ENCODE measurements around the gene TNRC6A.
A peak's percentile ranks its signal among the peaks of the same experiment; 100 is the strongest.
"Not testable (repeated sequence)": the region's sequence is repeated elsewhere in the genome, so short reads cannot be mapped to it uniquely, and the experiment has no call there.

TNRC6A gene

DNA sequence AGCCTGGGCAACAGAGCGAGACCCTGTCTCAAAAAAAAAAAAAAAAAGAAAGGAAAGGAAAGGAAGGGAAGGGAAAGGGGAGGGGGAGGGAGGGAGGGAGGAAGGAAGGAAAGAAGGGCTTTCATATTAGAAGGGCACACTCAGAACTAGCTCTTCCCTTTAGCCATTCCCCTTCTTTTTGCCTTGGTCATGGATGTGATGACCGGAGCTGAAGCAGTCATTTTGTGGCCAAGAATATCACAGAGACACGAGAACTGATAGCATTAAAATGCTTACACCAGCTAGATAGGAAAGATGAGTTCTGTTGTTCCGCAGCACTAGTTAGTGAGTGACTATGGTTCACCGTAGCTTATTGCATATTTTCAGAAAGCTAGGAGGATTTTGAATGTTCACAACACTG is 32.8 kb upstream of the TNRC6A start:
- Histone ChIP-seq H3K36me3 (ENCODE audit: control insufficient read depth, insufficient read depth, low read length) (no peaks in the 10 kb centered on the region), H3K27ac (ENCODE audit: low read depth, low read length, severe bottlenecking) (no peak overlapping the region), H3K9me3 (ENCODE audit: control insufficient read depth, low read length) (no peaks in the 10 kb centered on the region), H3K4me3 (ENCODE audit: extremely low read depth, insufficient read depth, low read length, poor library complexity, severe bottlenecking) (no peak overlapping the region), H3K4me1 (ENCODE audit: control insufficient read depth, insufficient read depth, low read length, poor library complexity, severe bottlenecking) (peaks cover 12% of the 10 kb centered on the region)
- 59 to 100% methylated on average over 2 to 3 of the region's 5 CpGs for WGBS, 2 experiments (ENCODE audit: insufficient coverage in 2 of 2)

DNA sequence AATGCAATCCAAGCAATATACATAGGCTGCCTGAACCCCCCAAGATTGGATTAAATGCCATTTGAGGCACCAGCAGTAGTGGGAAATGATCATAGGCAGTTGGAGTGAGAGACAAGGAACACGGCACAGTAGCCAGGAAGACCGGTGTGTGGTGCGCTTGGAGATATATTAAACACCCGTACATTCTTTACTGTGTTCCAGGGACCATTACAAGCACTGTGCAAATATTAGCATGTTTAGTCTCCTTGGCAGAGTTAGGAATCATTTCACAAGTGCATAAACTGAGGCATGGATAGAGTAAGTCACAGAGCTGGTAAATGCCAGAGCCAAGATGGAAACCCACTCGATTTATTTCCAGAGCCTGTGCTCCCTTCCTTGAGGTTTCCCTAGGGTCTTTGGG is 31.1 kb upstream of the TNRC6A start:
- no peaks in the 10 kb centered on the region for H3K36me3 ChIP-seq (ENCODE audit: control insufficient read depth, insufficient read depth, low read length)
- H3K4me3 ChIP-seq (ENCODE audit: extremely low read depth, insufficient read depth, low read length, poor library complexity, severe bottlenecking), result no peak overlapping the region
- WGBS, 2 experiments (ENCODE audit: insufficient coverage in 2 of 2), result 95 to 97% methylated on average over 4 of the region's 5 CpGs
- no peak overlapping the region for H3K27ac ChIP-seq (ENCODE audit: low read depth, low read length, severe bottlenecking)
- H3K9me3 ChIP-seq (ENCODE audit: control insufficient read depth, low read length), result no peaks in the 10 kb centered on the region
- peaks cover 14% of the 10 kb centered on the region for H3K4me1 ChIP-seq (ENCODE audit: control insufficient read depth, insufficient read depth, low read length, poor library complexity, severe bottlenecking)

DNA sequence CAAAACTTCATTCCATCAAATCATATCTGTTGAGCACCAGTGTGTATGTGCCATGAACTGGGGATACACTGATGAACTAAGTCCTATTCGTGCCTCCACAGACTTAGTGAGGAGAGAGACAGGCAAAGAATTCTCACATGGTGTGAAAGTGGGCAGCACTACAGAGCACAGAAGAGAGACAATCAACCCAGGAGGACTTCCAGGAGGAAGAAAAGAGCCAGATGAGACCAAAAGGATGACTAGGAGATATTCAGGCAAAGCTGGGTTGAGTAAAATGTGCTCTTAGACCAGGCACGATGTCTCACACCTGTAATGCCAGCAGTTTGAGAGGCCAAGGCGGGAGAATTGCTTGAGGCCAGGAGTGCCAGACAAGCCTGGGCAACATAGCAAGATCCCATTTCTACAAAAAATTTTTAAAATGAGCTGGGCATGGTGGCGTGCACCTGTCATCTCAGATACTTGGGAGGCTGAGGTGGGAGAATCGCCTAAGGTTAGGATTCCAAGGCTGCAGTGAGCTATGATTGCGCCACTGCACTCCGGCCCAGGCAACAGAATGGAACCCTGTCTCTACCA is 30.2 kb upstream of the TNRC6A start:
- peaks cover 14% of the 10 kb centered on the region for H3K4me1 ChIP-seq (ENCODE audit: control insufficient read depth, insufficient read depth, low read length, poor library complexity, severe bottlenecking)
- no peak overlapping the region for H3K27ac ChIP-seq (ENCODE audit: low read depth, low read length, severe bottlenecking)
- no peaks in the 10 kb centered on the region for H3K9me3 ChIP-seq (ENCODE audit: control insufficient read depth, low read length)
- H3K4me3 ChIP-seq (ENCODE audit: extremely low read depth, insufficient read depth, low read length, poor library complexity, severe bottlenecking), result no peak overlapping the region
- H3K36me3 ChIP-seq (ENCODE audit: control insufficient read depth, insufficient read depth, low read length), result no peaks in the 10 kb centered on the region
- 96 to 97% methylated on average over 4 to 5 of the region's 7 CpGs for WGBS, 2 experiments (ENCODE audit: insufficient coverage in 2 of 2)

DNA sequence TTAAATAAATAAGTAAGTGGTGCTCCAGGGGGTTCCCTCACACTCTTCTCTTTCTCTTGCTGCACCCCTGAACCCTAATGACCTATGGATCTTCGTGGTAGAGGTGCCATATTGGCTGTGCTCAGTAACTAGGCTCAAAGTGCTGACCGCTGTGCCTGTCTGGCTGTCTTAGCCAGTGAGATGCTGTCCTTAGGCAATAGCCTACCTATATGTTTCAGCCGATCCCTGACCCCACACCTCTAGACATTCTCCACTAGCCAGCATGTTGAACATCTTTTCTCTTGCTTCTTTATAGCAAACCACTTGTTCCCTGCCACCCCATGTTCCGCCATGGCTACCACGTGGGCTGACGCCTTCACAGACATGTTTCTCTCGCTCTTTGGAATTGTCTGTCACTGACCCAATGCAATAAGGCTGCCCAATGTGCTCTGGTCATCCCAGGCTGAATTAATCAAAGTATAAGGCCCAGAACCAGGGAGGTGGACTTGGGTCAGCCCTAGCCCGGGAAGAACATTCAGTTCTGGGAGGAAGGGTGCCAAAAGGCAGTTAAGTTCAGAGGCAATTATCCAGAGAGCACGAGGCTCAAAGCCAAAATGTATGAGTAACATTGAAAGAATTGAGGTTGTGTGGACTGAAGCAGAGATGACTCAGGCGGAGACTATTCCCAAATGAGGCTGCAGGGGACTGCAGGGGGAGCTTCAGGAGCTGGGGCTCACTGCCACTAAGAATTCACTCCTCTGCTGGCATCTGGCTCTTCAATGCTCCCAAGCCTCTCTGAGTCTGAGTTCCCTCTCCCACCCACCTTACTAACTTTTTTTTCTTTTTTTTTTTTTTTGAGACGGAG is 28.7 kb upstream of the TNRC6A start:
- Histone ChIP-seq H3K4me3 (ENCODE audit: extremely low read depth, insufficient read depth, low read length, poor library complexity, severe bottlenecking) (no peak overlapping the region), H3K4me1 (ENCODE audit: control insufficient read depth, insufficient read depth, low read length, poor library complexity, severe bottlenecking) (peaks cover 14% of the 10 kb centered on the region), H3K9me3 (ENCODE audit: control insufficient read depth, low read length) (no peaks in the 10 kb centered on the region), H3K27ac (ENCODE audit: low read depth, low read length, severe bottlenecking) (peak overlapping the region; percentile 87), H3K36me3 (ENCODE audit: control insufficient read depth, insufficient read depth, low read length) (no peaks in the 10 kb centered on the region)
- WGBS, 2 experiments (ENCODE audit: insufficient coverage in 2 of 2), result 65 to 66% methylated on average over 10 of the region's 11 CpGs

DNA sequence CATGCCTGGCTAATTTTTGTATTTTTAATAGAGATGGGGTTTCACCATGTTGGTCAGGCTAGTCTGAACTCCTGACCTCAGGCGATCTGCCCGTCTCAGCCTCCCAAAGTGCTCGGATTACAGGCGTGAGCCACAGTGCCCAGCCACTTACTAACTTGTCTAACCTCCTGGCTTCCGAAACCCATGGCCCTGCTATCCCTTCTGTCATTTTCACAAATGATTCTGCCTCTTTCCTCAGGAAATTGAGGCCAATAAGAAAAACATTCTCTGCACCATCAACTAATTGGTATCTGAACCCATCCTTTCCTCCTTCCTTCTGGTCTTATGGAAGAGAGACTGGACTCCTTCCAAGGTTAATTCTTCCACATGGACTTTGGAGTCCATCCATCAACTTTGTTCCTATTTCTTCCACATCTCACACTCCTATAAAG is 27.9 kb upstream of the TNRC6A start:
- H3K36me3 ChIP-seq (ENCODE audit: control insufficient read depth, insufficient read depth, low read length), result no peaks in the 10 kb centered on the region
- no peaks in the 10 kb centered on the region for H3K9me3 ChIP-seq (ENCODE audit: control insufficient read depth, low read length)
- H3K4me1 ChIP-seq (ENCODE audit: control insufficient read depth, insufficient read depth, low read length, poor library complexity, severe bottlenecking), result peaks cover 14% of the 10 kb centered on the region
- peak overlapping the region; percentile 87 for H3K27ac ChIP-seq (ENCODE audit: low read depth, low read length, severe bottlenecking)
- 74 to 93% methylated on average over 3 to 5 of the region's 5 CpGs for WGBS, 2 experiments (ENCODE audit: insufficient coverage in 2 of 2)
- no peak overlapping the region for H3K4me3 ChIP-seq (ENCODE audit: extremely low read depth, insufficient read depth, low read length, poor library complexity, severe bottlenecking)

DNA sequence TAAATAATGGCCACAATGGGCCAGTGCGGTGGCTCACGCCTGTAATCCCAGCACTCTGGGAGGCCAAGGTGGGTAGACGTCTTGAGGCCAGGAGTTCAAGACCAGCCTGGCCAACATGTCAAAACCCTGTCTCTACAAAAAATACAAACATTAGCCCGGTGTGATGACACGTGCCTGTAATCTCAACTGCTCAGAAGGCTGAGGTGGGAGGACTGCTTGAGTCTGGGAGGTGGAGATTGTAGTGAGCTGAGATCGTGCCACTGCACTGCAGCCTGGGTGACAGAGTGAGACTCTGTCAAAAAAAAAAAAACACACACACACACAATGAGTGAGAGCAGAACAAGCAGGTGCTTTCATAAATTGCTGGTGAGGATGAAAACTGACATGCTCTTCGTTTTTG is 21.7 kb upstream of the TNRC6A start:
- WGBS, 2 experiments (ENCODE audit: insufficient coverage in 2 of 2), result 92 to 100% methylated on average over 3 to 4 of the region's 7 CpGs
- H3K4me1 ChIP-seq (ENCODE audit: control insufficient read depth, insufficient read depth, low read length, poor library complexity, severe bottlenecking); H3K9me3 ChIP-seq (ENCODE audit: control insufficient read depth, low read length); H3K27ac ChIP-seq (ENCODE audit: low read depth, low read length, severe bottlenecking); H3K36me3 ChIP-seq (ENCODE audit: control insufficient read depth, insufficient read depth, low read length); H3K4me3 ChIP-seq (ENCODE audit: extremely low read depth, insufficient read depth, low read length, poor library complexity, severe bottlenecking): not testable (repeated sequence)

DNA sequence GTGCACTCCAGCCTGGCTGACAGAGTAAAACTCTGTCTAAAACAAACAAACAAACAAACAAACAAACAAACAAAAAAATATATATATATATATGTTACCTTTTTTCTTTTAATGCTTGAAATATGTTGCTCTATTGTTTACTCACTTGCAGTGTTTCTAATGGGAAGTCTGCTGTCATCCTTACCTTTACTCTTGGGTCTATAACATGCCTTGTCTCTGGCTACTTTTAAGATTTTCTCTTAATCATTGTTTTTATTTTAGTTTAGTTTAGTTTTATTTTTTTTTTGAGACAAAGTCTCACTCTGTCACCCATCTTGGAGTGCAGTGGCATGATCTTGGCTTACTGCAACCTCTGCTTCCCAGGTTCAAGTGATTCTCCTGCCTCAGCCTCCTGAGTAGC is 16.1 kb upstream of the TNRC6A start:
- H3K27ac ChIP-seq (ENCODE audit: low read depth, low read length, severe bottlenecking), result no peak overlapping the region
- no peak overlapping the region for H3K4me3 ChIP-seq (ENCODE audit: extremely low read depth, insufficient read depth, low read length, poor library complexity, severe bottlenecking)
- no peaks in the 10 kb centered on the region for H3K9me3 ChIP-seq (ENCODE audit: control insufficient read depth, low read length)
- H3K36me3 ChIP-seq (ENCODE audit: control insufficient read depth, insufficient read depth, low read length), result no peaks in the 10 kb centered on the region
- H3K4me1 ChIP-seq (ENCODE audit: control insufficient read depth, insufficient read depth, low read length, poor library complexity, severe bottlenecking), result no peaks in the 10 kb centered on the region

DNA sequence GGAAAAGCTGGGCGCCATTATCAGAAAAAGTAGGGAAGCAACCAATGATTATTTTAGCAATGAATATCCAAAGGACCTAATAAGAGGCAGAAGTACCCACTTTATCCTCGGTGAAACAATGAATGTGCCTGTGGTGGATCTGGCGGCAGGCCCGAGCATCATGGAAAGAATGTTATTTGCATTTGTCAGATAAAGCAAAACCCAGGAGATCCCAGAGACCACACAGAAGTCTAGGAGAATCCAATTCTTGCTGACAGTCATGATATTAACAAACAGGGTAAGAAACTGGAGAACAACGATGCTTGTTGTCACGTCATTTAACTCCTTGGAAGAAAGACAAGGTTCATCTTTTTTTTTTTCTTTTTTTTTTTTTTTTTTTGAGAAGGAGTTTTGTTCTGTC is 12.0 kb upstream of the TNRC6A start:
- no peak overlapping the region for H3K27ac ChIP-seq (ENCODE audit: low read depth, low read length, severe bottlenecking)
- 76 to 92% methylated on average over 3 to 4 of the region's 6 CpGs for WGBS, 2 experiments (ENCODE audit: insufficient coverage in 2 of 2)

DNA sequence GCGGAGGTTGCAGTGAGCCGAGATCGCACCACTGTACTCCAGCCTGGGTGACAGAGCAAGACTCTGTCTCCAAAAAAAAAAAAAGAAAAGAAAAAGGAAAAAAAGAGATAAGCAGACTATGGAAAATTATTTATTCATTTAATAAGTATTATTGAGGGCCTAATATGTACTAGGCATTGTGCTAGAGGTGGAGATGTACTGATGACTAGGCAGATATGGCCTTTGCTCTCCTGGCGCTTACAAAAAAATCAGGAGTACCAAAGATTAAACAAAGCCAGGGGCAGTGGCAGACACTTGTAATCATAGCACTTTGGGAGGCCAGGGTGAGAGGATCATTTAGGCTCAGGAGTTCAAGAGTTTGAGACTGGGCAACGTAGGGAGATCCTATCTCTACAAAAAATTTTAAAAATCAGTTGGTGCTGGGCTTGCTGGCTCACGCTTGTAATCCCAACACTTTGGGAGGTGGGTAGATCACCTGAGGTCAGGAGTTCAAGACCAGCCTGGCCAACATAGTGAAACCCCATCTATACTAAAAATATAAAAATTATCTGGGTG is 10.4 kb upstream of the TNRC6A start:
- Histone ChIP-seq H3K36me3 (ENCODE audit: control insufficient read depth, insufficient read depth, low read length) (no peaks in the 10 kb centered on the region), H3K27ac (ENCODE audit: low read depth, low read length, severe bottlenecking) (no peak overlapping the region), H3K4me1 (ENCODE audit: control insufficient read depth, insufficient read depth, low read length, poor library complexity, severe bottlenecking) (no peaks in the 10 kb centered on the region), H3K9me3 (ENCODE audit: control insufficient read depth, low read length) (no peaks in the 10 kb centered on the region), H3K4me3 (ENCODE audit: extremely low read depth, insufficient read depth, low read length, poor library complexity, severe bottlenecking) (no peak overlapping the region)
- 90% methylated on average over 1 to 2 of the region's 6 CpGs for WGBS, 2 experiments (ENCODE audit: insufficient coverage in 2 of 2)

More for the DNA sequence above, 12.0 kb upstream of the TNRC6A start:
- H3K36me3 ChIP-seq (ENCODE audit: control insufficient read depth, insufficient read depth, low read length), result no peaks in the 10 kb centered on the region
- H3K4me1 ChIP-seq (ENCODE audit: control insufficient read depth, insufficient read depth, low read length, poor library complexity, severe bottlenecking), result no peaks in the 10 kb centered on the region
- H3K4me3 ChIP-seq (ENCODE audit: extremely low read depth, insufficient read depth, low read length, poor library complexity, severe bottlenecking), result no peak overlapping the region
- no peaks in the 10 kb centered on the region for H3K9me3 ChIP-seq (ENCODE audit: control insufficient read depth, low read length)

DNA sequence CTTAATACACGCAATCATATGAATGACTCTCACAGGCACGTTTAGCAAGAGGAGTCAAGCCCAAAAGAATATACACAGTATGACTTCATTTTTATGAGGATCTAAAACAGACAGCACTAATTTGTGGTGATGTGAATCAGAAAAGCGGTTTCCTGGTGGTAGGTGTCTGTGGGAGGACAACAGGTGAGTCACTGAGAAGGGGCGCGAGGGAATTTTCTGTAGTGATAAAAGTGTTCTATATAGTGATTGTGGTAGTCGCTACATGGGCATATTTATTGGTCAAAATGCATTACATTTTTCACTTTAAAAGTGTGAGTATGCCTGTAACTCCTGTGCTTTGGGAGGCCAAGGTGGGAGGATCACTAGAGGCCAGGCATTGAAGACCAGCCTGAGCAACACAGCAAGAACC is 7.6 kb upstream of the TNRC6A start:
- Histone ChIP-seq H3K4me1 (ENCODE audit: control insufficient read depth, insufficient read depth, low read length, poor library complexity, severe bottlenecking) (no peaks in the 10 kb centered on the region), H3K27ac (ENCODE audit: low read depth, low read length, severe bottlenecking) (no peak overlapping the region), H3K36me3 (ENCODE audit: control insufficient read depth, insufficient read depth, low read length) (no peaks in the 10 kb centered on the region), H3K4me3 (ENCODE audit: extremely low read depth, insufficient read depth, low read length, poor library complexity, severe bottlenecking) (no peak overlapping the region), H3K9me3 (ENCODE audit: control insufficient read depth, low read length) (no peaks in the 10 kb centered on the region)
- WGBS, 2 experiments (ENCODE audit: insufficient coverage in 2 of 2), result 93 to 100% methylated on average over 1 to 3 of the region's 6 CpGs

DNA sequence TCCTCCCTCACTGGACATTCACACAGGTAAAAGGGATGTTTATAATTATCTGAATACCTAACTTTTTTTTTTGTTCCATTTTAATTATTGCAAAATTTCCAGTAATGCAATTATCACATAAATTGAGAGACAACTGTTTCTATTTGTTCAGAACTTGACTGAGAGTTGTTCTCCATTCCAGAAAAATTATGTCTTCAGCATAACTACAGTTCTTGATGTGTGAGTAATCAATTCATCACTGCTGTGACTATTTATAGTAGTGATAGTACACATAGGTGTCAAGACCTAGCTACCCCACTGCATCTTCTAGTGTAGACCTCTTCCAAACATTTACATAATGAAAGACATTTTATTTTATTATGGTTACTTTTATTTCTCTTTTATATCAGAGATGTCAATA is 5.8 kb upstream of the TNRC6A start:
- H3K9me3 ChIP-seq (ENCODE audit: control insufficient read depth, low read length), result no peaks in the 10 kb centered on the region
- H3K27ac ChIP-seq (ENCODE audit: low read depth, low read length, severe bottlenecking), result no peak overlapping the region
- no peaks in the 10 kb centered on the region for H3K36me3 ChIP-seq (ENCODE audit: control insufficient read depth, insufficient read depth, low read length)
- no peak overlapping the region for H3K4me3 ChIP-seq (ENCODE audit: extremely low read depth, insufficient read depth, low read length, poor library complexity, severe bottlenecking)
- peaks cover 4% of the 10 kb centered on the region for H3K4me1 ChIP-seq (ENCODE audit: control insufficient read depth, insufficient read depth, low read length, poor library complexity, severe bottlenecking)

Measured in mesodermal cell (in vitro differentiated cells).